ENCODE results near the gene SYNE3. TPM values are rescaled to one million over a fixed set of nuclear protein-coding genes. Genes with fewer than 3 reads are reported as not detected.

SYNE3 gene
- total RNA-seq, 4 donors from 2014 or later, result 4.7 to 7.1 (median 5.1) TPM

DNA sequence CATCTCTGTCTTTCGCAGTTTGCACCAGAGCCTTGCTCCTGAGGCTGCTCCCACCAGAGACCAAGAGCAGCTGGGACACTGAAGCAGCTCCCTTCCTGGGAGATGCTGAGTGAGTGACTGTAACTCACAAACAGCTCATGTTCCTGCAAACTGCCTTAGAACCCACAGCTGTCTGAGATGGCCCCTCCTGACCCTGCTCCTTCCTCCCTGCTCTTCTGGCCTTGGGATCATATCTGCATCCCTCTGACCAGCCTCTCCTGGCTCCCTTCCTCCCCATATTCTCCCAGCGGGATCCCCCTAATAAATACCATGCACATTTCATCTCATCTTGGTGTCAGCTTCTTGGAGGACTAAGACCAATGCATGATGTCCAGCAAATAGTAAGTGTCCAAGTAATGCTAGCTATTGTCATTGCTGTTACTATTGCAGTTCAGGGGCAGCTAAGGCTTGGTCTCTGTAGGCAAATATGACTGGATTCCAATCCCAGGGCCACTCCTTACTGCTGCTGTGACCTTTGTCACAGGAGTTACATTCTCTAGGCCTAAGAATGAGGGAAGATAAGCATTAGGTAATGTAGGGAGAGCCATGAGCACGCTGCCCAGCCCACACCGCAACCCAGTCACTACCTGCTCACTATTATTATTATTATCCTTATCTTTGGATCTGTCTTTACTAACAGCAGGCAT lies 47.9 kb downstream of the SYNE3 start:
- no peaks in the 10 kb centered on the region for H3K27me3 ChIP-seq
- DNase-seq (no peak), ATAC-seq (no peak)
- TF ChIP-seq, protein P1, sequence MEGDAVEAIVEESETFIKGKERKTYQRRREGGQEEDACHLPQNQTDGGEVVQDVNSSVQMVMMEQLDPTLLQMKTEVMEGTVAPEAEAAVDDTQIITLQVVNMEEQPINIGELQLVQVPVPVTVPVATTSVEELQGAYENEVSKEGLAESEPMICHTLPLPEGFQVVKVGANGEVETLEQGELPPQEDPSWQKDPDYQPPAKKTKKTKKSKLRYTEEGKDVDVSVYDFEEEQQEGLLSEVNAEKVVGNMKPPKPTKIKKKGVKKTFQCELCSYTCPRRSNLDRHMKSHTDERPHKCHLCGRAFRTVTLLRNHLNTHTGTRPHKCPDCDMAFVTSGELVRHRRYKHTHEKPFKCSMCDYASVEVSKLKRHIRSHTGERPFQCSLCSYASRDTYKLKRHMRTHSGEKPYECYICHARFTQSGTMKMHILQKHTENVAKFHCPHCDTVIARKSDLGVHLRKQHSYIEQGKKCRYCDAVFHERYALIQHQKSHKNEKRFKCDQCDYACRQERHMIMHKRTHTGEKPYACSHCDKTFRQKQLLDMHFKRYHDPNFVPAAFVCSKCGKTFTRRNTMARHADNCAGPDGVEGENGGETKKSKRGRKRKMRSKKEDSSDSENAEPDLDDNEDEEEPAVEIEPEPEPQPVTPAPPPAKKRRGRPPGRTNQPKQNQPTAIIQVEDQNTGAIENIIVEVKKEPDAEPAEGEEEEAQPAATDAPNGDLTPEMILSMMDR (IDR thresholded peaks at IDR 0.05 in 4 of 5, conservative IDR thresholded peaks at IDR 0.05 in 1 of 5), result no peak
- no peak for TF ChIP-seq POLR2A (IDR thresholded peaks at IDR 0.05)
- no peak overlapping the region for H3K27ac ChIP-seq
- no peaks in the 10 kb centered on the region for H3K9me3 ChIP-seq
- H3K4me3 ChIP-seq, result no peak overlapping the region
- intact Hi-C loops (cut with DNase I; ENCODE audit: low total_unique reads), result no loop called here
- H3K36me3 ChIP-seq, result no peaks in the 10 kb centered on the region
- in situ Hi-C loops (cut with MboI; ENCODE audit: low sequenced_read_pairs in 4 of 4), result no loop called here
- H3K4me1 ChIP-seq, result peaks cover 31 to 43% of the 10 kb centered on the region in 2 donors

DNA sequence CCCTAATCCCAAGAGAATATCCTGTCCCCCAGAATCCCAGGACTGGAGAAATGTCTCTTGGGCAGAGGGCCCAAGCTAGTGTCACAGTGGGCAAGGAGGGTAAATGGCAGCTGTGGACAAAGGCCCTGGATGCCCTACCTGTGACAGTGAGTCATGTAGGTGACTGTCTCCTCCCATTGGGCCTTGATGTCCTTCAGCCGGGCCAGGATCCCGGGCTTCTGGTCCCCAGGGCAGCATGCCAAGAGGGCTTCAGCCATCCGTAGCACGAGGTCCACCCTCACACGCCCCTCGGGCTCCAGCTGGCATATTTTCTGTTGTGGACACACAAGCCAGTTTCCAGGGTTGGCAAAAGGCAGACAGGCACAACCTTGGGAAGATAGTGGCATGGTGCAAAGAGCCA lies 48.8 kb downstream of the SYNE3 start:
- in situ Hi-C loops (cut with MboI; ENCODE audit: low sequenced_read_pairs in 4 of 4) (no loop called here), intact Hi-C loops (cut with DNase I; ENCODE audit: low total_unique reads) (no loop called here)
- peaks cover 37 to 47% of the 10 kb centered on the region in 2 donors for H3K4me1 ChIP-seq
- H3K9me3 ChIP-seq, result no peaks in the 10 kb centered on the region
- DNase-seq, result no peak
- no peak for ATAC-seq
- no peak overlapping the region for H3K4me3 ChIP-seq
- H3K27me3 ChIP-seq, result no peaks in the 10 kb centered on the region
- H3K27ac ChIP-seq, result no peak overlapping the region
- no peak for TF ChIP-seq POLR2A (IDR thresholded peaks at IDR 0.05)
- TF ChIP-seq, protein P1 (IDR thresholded peaks at IDR 0.05 in 4 of 5, conservative IDR thresholded peaks at IDR 0.05 in 1 of 5), result no peak
- no peaks in the 10 kb centered on the region for H3K36me3 ChIP-seq

DNA sequence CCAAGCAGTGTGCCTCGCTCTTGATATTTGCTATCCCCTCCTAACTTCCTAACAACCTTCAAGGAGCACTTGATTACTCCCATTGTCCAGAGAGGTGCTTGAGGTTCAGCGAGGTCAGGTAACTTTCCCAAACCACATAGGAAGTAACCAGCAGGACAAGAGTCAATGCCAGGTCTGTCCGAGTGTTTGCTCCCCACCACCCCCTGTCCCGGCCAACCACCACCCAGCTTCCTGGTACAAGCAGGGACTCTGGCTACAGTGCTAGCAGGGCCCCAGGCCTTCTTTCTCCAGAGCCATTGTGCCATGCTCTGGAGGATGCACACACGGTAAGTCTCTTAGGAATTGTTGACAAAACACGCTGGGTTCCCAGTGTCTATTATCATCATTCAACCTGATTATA lies 49.2 kb downstream of the SYNE3 start:
- Histone ChIP-seq H3K4me1 (peaks cover 33 to 43% of the 10 kb centered on the region in 2 donors), H3K27ac (no peak overlapping the region), H3K4me3 (no peak overlapping the region), H3K36me3 (no peaks in the 10 kb centered on the region), H3K27me3 (no peaks in the 10 kb centered on the region), H3K9me3 (no peaks in the 10 kb centered on the region)
- in situ Hi-C loops (cut with MboI; ENCODE audit: low sequenced_read_pairs in 4 of 4), result no loop called here
- TF ChIP-seq, protein P1 (IDR thresholded peaks at IDR 0.05 in 4 of 5, conservative IDR thresholded peaks at IDR 0.05 in 1 of 5), result no peak
- TF ChIP-seq POLR2A (IDR thresholded peaks at IDR 0.05), result no peak
- intact Hi-C loops (cut with DNase I; ENCODE audit: low total_unique reads), result no loop called here
- ATAC-seq (no peak), DNase-seq (no peak)

Other genes starting within 250 kb of the SYNE3 start
- 1 to 10 TPM; 3.8 to 8.8 (median 5.8) TPM for gene CLMN, start 196.7 kb downstream of the SYNE3 start, total RNA-seq
- 10 to 100 TPM; 28.0 to 83.2 (median 74.0) TPM for gene GLRX5, start 18.4 kb upstream of the SYNE3 start, total RNA-seq
- not detected for gene TCL1B, start 169.8 kb upstream of the SYNE3 start, total RNA-seq
- not detected for gene TCL1A, start 197.5 kb upstream of the SYNE3 start, total RNA-seq

Data from gastrocnemius medialis (tissue), 4 donors.